H9 (cell line): ENCODE data around the gene ANAPC4. TPM values are rescaled to one million over a fixed set of nuclear protein-coding genes. Genes with fewer than 3 reads are reported as not detected.
A peak's percentile ranks its signal among the peaks of the same experiment; 100 is the strongest.

Experiments used
- DNase-seq: peaks from one replicate; pipeline ENCODE4 v3.0.0-alpha.2; 2017
- H2AFZ ChIP-seq: one replicate; pipeline ENCODE4 v1.6.1; 2013; ENCODE audit warnings: mild to moderate bottlenecking, low read length, control low read depth, moderate library complexity
- H2AK5ac ChIP-seq: 2 replicates; pipeline ENCODE4 v1.6.1; 2013; ENCODE audit warnings: low read length, control low read depth, mixed read lengths; ENCODE audit not compliant: insufficient read length
- H2BK120ac ChIP-seq: one replicate; pipeline ENCODE4 v1.6.1; 2013; ENCODE audit warnings: low read depth, mild to moderate bottlenecking, low read length, control low read depth, inconsistent platforms; ENCODE audit not compliant: poor library complexity, severe bottlenecking
- H2BK12ac ChIP-seq: 2 replicates; pipeline ENCODE4 v1.6.1; 2013; ENCODE audit warnings: low read length, control low read depth, mixed read lengths, low read depth; ENCODE audit not compliant: insufficient read length
- H2BK15ac ChIP-seq: 2 replicates; pipeline ENCODE4 v1.6.1; 2013; ENCODE audit warnings: low read depth, low read length, control low read depth
- H2BK20ac ChIP-seq: one replicate; pipeline ENCODE4 v1.6.1; 2013; ENCODE audit warnings: low read depth, mild to moderate bottlenecking, low read length, control low read depth, inconsistent platforms; ENCODE audit not compliant: poor library complexity, severe bottlenecking
- H2BK5ac ChIP-seq: 2 replicates; pipeline ENCODE4 v1.6.1; 2013; ENCODE audit warnings: low read length, control low read depth, mixed read lengths; ENCODE audit not compliant: insufficient read length
- H3K14ac ChIP-seq: 2 replicates; pipeline ENCODE4 v1.6.1; 2013; ENCODE audit warnings: low read length, control low read depth; ENCODE audit not compliant: insufficient read depth
- H3K18ac ChIP-seq: 2 replicates; pipeline ENCODE4 v1.6.1; 2013; ENCODE audit warnings: low read depth, mild to moderate bottlenecking, mixed read lengths, low read length, control low read depth; ENCODE audit not compliant: insufficient read length
- H3K23ac ChIP-seq: 2 replicates; pipeline ENCODE4 v1.6.1; 2013; ENCODE audit warnings: low read length, control low read depth, mixed read lengths, low read depth; ENCODE audit not compliant: insufficient read length
- H3K23me2 ChIP-seq: 2 replicates; pipeline ENCODE4 v1.6.1; 2013; ENCODE audit warnings: low read depth, mild to moderate bottlenecking, mixed read lengths, low read length, control low read depth; ENCODE audit not compliant: insufficient read length, poor library complexity, severe bottlenecking
- H3K27ac ChIP-seq: 2 replicates; pipeline ENCODE4 v1.5.1; 2013; ENCODE audit warnings: low read length, control low read depth, mixed read lengths, low read depth; ENCODE audit not compliant: insufficient read length
- H3K27me3 ChIP-seq: 2 replicates; pipeline ENCODE4 v1.6.1; 2013; ENCODE audit warnings: low read length, control low read depth, inconsistent platforms; ENCODE audit not compliant: insufficient read depth
- H3K4ac ChIP-seq: 2 replicates; pipeline ENCODE4 v1.6.1; 2013; ENCODE audit warnings: low read depth, mild to moderate bottlenecking, control low read depth, inconsistent platforms, low read length, moderate library complexity
- H3K4me1 ChIP-seq: 2 replicates; pipeline ENCODE4 v1.6.1; 2013; ENCODE audit warnings: low read length, control low read depth, inconsistent platforms; ENCODE audit not compliant: insufficient read depth
- H3K4me2 ChIP-seq: 2 replicates; pipeline ENCODE4 v1.6.1; 2013; ENCODE audit warnings: low read length, control low read depth, mixed read lengths; ENCODE audit not compliant: insufficient read length, insufficient read depth
- H3K56ac ChIP-seq: 2 replicates; pipeline ENCODE4 v1.6.1; 2013; ENCODE audit warnings: low read depth, mild to moderate bottlenecking, mixed read lengths, low read length, control low read depth; ENCODE audit not compliant: insufficient read length
- H3K79me1 ChIP-seq: 2 replicates; pipeline ENCODE4 v1.6.1; 2013; ENCODE audit warnings: low read depth, mild to moderate bottlenecking, moderate library complexity, low read length, control low read depth, inconsistent platforms; ENCODE audit not compliant: insufficient read depth, poor library complexity, severe bottlenecking
- H3K79me2 ChIP-seq: 2 replicates; pipeline ENCODE4 v1.6.1; 2013; ENCODE audit warnings: low read length, control low read depth, inconsistent platforms; ENCODE audit not compliant: insufficient read depth
- H3K9ac ChIP-seq: 2 replicates; pipeline ENCODE4 v1.6.1; 2013; ENCODE audit warnings: low read length, control low read depth, mixed read lengths; ENCODE audit not compliant: insufficient read length; ENCODE audit errors: extremely low read depth
- H3K9me3 ChIP-seq: one replicate; pipeline ENCODE4 v1.6.1; 2013; ENCODE audit warnings: low read depth, low read length, inconsistent platforms; ENCODE audit not compliant: control insufficient read depth
- H3T11ph ChIP-seq: one replicate; pipeline ENCODE4 v1.6.1; 2013; ENCODE audit warnings: mild to moderate bottlenecking, low read length, control low read depth, inconsistent platforms
- H4K20me1 ChIP-seq: one replicate; pipeline ENCODE4 v1.6.1; 2013; ENCODE audit not compliant: control insufficient read depth, insufficient read length, insufficient read depth
- H4K5ac ChIP-seq: 2 replicates; pipeline ENCODE4 v1.6.1; 2013; ENCODE audit warnings: low read depth, mild to moderate bottlenecking, mixed read lengths, low read length, control low read depth; ENCODE audit not compliant: insufficient read length
- H4K8ac ChIP-seq: replicated peaks from 2 replicates; pipeline ENCODE4 v1.6.1; 2013; ENCODE audit warnings: low read length, control low read depth, mixed read lengths, low read depth; ENCODE audit not compliant: insufficient read length
- H4K91ac ChIP-seq: 2 replicates; pipeline ENCODE4 v1.6.1; 2013; ENCODE audit warnings: low read depth, mild to moderate bottlenecking, moderate library complexity, mixed read lengths, low read length, control low read depth; ENCODE audit not compliant: insufficient read length
- H3K27ac Mint-ChIP-seq, 3 experiments: 2 replicates in 2 of 3; 3 replicates in 1 of 3; pipeline ENCODE4 v1.8.0; 2020 to 2021; ENCODE audit warnings: mixed read lengths in 3 of 3, mild to moderate bottlenecking in 1 of 3, moderate library complexity in 1 of 3
- H3K27me3 Mint-ChIP-seq: 2 replicates; pipeline ENCODE4 v1.8.0; 2021; ENCODE audit warnings: low read depth, mild to moderate bottlenecking, moderate library complexity, mixed read lengths
- H3K36me3 Mint-ChIP-seq, 3 experiments: 2 replicates in 2 of 3; 3 replicates in 1 of 3; pipeline ENCODE4 v1.8.0; 2020 to 2021; ENCODE audit warnings: low read depth in 3 of 3, mixed read lengths in 3 of 3; ENCODE audit not compliant: insufficient read depth in 1 of 3
- H3K4me1 Mint-ChIP-seq, 2 experiments: 2 replicates each; pipeline ENCODE4 v1.8.0; 2020; ENCODE audit warnings: mixed read lengths in 2 of 2
- H3K4me3 Mint-ChIP-seq, 2 experiments: 2 replicates in 1 of 2; 3 replicates in 1 of 2; pipeline ENCODE4 v1.8.0; 2020 to 2021; ENCODE audit warnings: mild to moderate bottlenecking in 2 of 2, mixed read lengths in 2 of 2, moderate library complexity in 1 of 2
- H3K9me3 Mint-ChIP-seq, 2 experiments: 2 replicates in 1 of 2; 3 replicates in 1 of 2; pipeline ENCODE4 v1.8.0; 2020; ENCODE audit warnings: mild to moderate bottlenecking in 2 of 2, mixed read lengths in 2 of 2, moderate library complexity in 1 of 2
- CTCF ChIP-seq: fragments of 200-600 bp; sonication (generic); conservative IDR thresholded peaks from 3 replicates; pipeline ENCODE4 v1.8.0; 2021; ENCODE audit warnings: antibody characterized with exemption, mild to moderate bottlenecking
- WGBS: extraction: QIAGEN DNeasy Blood & Tissue Kit; methylation state at CpG from one replicate; pipeline ENCODE4 v1.1.7; 2013; ENCODE audit warnings: missing lambda C conversion rate, low lambda C conversion rate, mixed read lengths; ENCODE audit not compliant: insufficient read length; ENCODE audit errors: extremely low coverage; 5-methylcytosine and 5-hydroxymethylcytosine counted together
- total RNA-seq: library from RNA; stranded (reverse); gene quantifications from 2 replicates; pipeline ENCODE4 v1.2.1, GENCODE V29; 2021

Gene ANAPC4
- total RNA-seq, 1 experiment from 2014 or later, result 42.5 TPM

- H3K79me2 ChIP-seq, result no peaks in the 10 kb centered on the region
- H3K4ac ChIP-seq, result no peak overlapping the region
- no peaks in the 10 kb centered on the region for H3K9me3 ChIP-seq
- no peaks in the 10 kb centered on the region for H3K27me3 Mint-ChIP-seq
- H4K5ac ChIP-seq, result no peak overlapping the region
- no peak overlapping the region for H2BK5ac ChIP-seq
- H4K91ac ChIP-seq, result no peak overlapping the region
- no peaks in the 10 kb centered on the region for H3K9me3 Mint-ChIP-seq
- H2BK15ac ChIP-seq, result no peak overlapping the region
- no peak overlapping the region for H3T11ph ChIP-seq
- H3K27me3 ChIP-seq, result no peaks in the 10 kb centered on the region
- no peaks in the 10 kb centered on the region for H4K20me1 ChIP-seq
- no peaks in the 10 kb centered on the region for H3K79me1 ChIP-seq
- H3K4me1 ChIP-seq, result 0 out of 2 replicates have a peak, but pooled peaks cover 3% of the 10 kb centered on the region
- H3K4me2 ChIP-seq, result no peak overlapping the region
- peak; percentile 84 for TF ChIP-seq CTCF
- H2BK20ac ChIP-seq, result no peak overlapping the region
- H2BK12ac ChIP-seq, result no peak overlapping the region
- H3K23me2 ChIP-seq, result no peaks in the 10 kb centered on the region
- no peak overlapping the region for H2AFZ ChIP-seq
- H3K4me3 Mint-ChIP-seq, result no peak overlapping the region
- H2AK5ac ChIP-seq, result no peak overlapping the region
- no peak overlapping the region for H4K8ac ChIP-seq
- H3K4me1 Mint-ChIP-seq, result peaks cover 11 to 13% of the 10 kb centered on the region in 2 experiments
- H2BK120ac ChIP-seq, result no peak overlapping the region
- no peak for DNase-seq
- no peak overlapping the region for H3K27ac ChIP-seq
- H3K9ac ChIP-seq, result no peak overlapping the region
- H3K56ac ChIP-seq, result no peak overlapping the region
- no CpG with 5 or more reads among the region's 2 CpGs for WGBS
- H3K23ac ChIP-seq, result no peak overlapping the region
- H3K14ac ChIP-seq, result no peak overlapping the region
- no peak overlapping the region for H3K27ac Mint-ChIP-seq
- no peaks in the 10 kb centered on the region; a peak in 1 of 7 replicates for H3K36me3 Mint-ChIP-seq
- no peak overlapping the region for H3K18ac ChIP-seq
Observed at GRCh38 chr4:25367004-25367621, 9.9 kb upstream of the ANAPC4 start.
